Bronchial epithelial cell (primary cell): ENCODE results near the gene DOCK1. TPM values are rescaled to one million over a fixed set of nuclear protein-coding genes. Genes with fewer than 3 reads are reported as not detected.
"Not testable (repeated sequence)": the region's sequence is repeated elsewhere in the genome, so short reads cannot be mapped to it uniquely, and the experiment has no call there.

Source experiments
- DNase-seq: peaks from one replicate; pipeline ENCODE4 v3.0.0-alpha.2; 2010; ENCODE audit warnings: low read depth
- FAIRE-seq: peaks from 2 replicates; lab custom pipeline; 2011; peaks lifted over from hg19 to GRCh38; lab: Jason Lieb, UNC
- H3K27me3 ChIP-seq: 2 replicates; pipeline ENCODE4 v1.5.1; 2011; ENCODE audit warnings: low read length; ENCODE audit not compliant: control insufficient read depth, insufficient read depth
- H3K36me3 ChIP-seq: 2 replicates; pipeline ENCODE4 v1.5.1; 2011; ENCODE audit warnings: low read length; ENCODE audit not compliant: control insufficient read depth, insufficient read depth
- H3K4me3 ChIP-seq: 2 replicates; pipeline ENCODE4 v1.5.1; 2011; ENCODE audit warnings: mild to moderate bottlenecking, low read depth, low read length, control low read depth
- total RNA-seq: library from RNA; depleted of rRNA; stranded (reverse); fragments of >200 nt; gene quantifications from 2 replicates; pipeline ENCODE4 v1.2.1, GENCODE V29; 2014
- TF ChIP-seq, protein P1 (sequence below): IDR thresholded peaks from 2 replicates; pipeline ENCODE4 v1.5.1; 2011; ENCODE audit warnings: mild to moderate bottlenecking, moderate library complexity, low read length, control low read depth, inconsistent platforms; ENCODE audit not compliant: insufficient read depth, severe bottlenecking

DOCK1 gene
- total RNA-seq, 1 donor from 2014 or later, result 173 TPM

DNA sequence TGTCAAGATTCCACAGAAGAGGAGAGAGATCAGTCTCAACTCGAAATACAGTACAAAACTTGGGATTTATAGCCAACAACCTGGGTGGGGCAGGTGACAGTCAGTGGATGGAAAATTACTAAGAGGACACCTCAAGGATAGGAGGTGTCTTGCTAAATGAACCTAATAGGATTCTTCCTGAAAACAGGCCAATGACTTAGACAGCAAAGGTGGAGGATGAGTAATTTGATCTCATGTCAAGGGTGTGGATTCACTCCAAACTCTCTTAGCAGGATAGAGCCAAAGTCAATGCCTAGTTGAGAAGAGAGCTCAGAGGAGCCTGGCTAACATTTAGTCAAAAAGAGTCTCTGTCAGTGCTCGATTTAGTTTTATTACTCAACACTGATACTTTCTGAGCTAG, 397.9 kb downstream of the DOCK1 start:
- no peaks in the 10 kb centered on the region for H3K27me3 ChIP-seq
- H3K36me3 ChIP-seq, result no peaks in the 10 kb centered on the region
- DNase-seq (peak; percentile 41), FAIRE-seq (no peak)
- H3K4me3 ChIP-seq, result no peak overlapping the region
- TF ChIP-seq, protein P1, sequence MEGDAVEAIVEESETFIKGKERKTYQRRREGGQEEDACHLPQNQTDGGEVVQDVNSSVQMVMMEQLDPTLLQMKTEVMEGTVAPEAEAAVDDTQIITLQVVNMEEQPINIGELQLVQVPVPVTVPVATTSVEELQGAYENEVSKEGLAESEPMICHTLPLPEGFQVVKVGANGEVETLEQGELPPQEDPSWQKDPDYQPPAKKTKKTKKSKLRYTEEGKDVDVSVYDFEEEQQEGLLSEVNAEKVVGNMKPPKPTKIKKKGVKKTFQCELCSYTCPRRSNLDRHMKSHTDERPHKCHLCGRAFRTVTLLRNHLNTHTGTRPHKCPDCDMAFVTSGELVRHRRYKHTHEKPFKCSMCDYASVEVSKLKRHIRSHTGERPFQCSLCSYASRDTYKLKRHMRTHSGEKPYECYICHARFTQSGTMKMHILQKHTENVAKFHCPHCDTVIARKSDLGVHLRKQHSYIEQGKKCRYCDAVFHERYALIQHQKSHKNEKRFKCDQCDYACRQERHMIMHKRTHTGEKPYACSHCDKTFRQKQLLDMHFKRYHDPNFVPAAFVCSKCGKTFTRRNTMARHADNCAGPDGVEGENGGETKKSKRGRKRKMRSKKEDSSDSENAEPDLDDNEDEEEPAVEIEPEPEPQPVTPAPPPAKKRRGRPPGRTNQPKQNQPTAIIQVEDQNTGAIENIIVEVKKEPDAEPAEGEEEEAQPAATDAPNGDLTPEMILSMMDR, result no peak

GRCh38 chr10:127303746-127304145, 398.5 kb downstream of the DOCK1 start:
- Histone ChIP-seq H3K4me3 (no peak overlapping the region), H3K27me3 (no peaks in the 10 kb centered on the region), H3K36me3 (no peaks in the 10 kb centered on the region)
- TF ChIP-seq, protein P1, result no peak
- DNase-seq (no peak), FAIRE-seq (no peak)

DNA sequence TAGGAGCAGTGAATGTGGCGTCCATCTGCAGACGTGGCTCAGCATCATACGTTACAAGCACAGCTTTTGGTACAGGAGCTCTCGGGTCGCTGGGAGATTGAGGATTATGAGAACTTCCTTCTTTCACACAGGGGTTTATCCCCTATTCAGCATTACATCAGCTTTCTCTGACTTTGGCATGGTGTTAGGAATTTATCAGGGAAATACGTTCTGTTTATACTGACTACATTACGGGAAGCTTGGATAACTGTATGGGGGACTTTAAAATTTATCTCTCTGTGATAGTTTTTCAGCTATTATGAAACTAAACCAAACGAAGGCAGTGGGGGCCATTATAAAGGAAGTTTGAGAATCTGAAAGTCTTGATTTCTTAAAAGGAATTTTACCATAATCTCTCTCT, 401.3 kb downstream of the DOCK1 start:
- H3K27me3 ChIP-seq, result no peaks in the 10 kb centered on the region
- FAIRE-seq (peak; percentile 28), DNase-seq (no peak)
- no peak overlapping the region for H3K4me3 ChIP-seq
- H3K36me3 ChIP-seq, result no peaks in the 10 kb centered on the region
- TF ChIP-seq, protein P1, result no peak

GRCh38 chr10:127307338-127307737, 402.1 kb downstream of the DOCK1 start:
- FAIRE-seq (no peak), DNase-seq (no peak)
- H3K36me3 ChIP-seq, result no peaks in the 10 kb centered on the region
- H3K27me3 ChIP-seq, result no peaks in the 10 kb centered on the region
- H3K4me3 ChIP-seq, result no peak overlapping the region
- TF ChIP-seq, protein P1, result no peak

GRCh38 chr10:127308031-127308430, 402.8 kb downstream of the DOCK1 start:
- FAIRE-seq (no peak), DNase-seq (no peak)
- H3K36me3 ChIP-seq, result no peaks in the 10 kb centered on the region
- H3K4me3 ChIP-seq, result no peak overlapping the region
- TF ChIP-seq, protein P1, result no peak
- H3K27me3 ChIP-seq, result no peaks in the 10 kb centered on the region

- not testable (repeated sequence) for H3K27me3 ChIP-seq, H3K4me3 ChIP-seq, H3K36me3 ChIP-seq, FAIRE-seq
- DNase-seq, result peak; percentile 12
These were observed 404.4 kb downstream of the DOCK1 start for GRCh38 chr10:127309619-127310018.
